H9 (cell line): ENCODE data around the gene CDH1. TPM values are rescaled to one million over a fixed set of nuclear protein-coding genes. Genes with fewer than 3 reads are reported as not detected.

ENCODE experiments used
- DNase-seq: peaks from one replicate; pipeline ENCODE4 v3.0.0-alpha.2; 2017
- H2AFZ ChIP-seq: one replicate; pipeline ENCODE4 v1.6.1; 2013; ENCODE audit warnings: mild to moderate bottlenecking, low read length, control low read depth, moderate library complexity
- H2AK5ac ChIP-seq: 2 replicates; pipeline ENCODE4 v1.6.1; 2013; ENCODE audit warnings: low read length, control low read depth, mixed read lengths; ENCODE audit not compliant: insufficient read length
- H2BK120ac ChIP-seq: one replicate; pipeline ENCODE4 v1.6.1; 2013; ENCODE audit warnings: low read depth, mild to moderate bottlenecking, low read length, control low read depth, inconsistent platforms; ENCODE audit not compliant: poor library complexity, severe bottlenecking
- H2BK12ac ChIP-seq: 2 replicates; pipeline ENCODE4 v1.6.1; 2013; ENCODE audit warnings: low read length, control low read depth, mixed read lengths, low read depth; ENCODE audit not compliant: insufficient read length
- H2BK15ac ChIP-seq: 2 replicates; pipeline ENCODE4 v1.6.1; 2013; ENCODE audit warnings: low read depth, low read length, control low read depth
- H2BK20ac ChIP-seq: one replicate; pipeline ENCODE4 v1.6.1; 2013; ENCODE audit warnings: low read depth, mild to moderate bottlenecking, low read length, control low read depth, inconsistent platforms; ENCODE audit not compliant: poor library complexity, severe bottlenecking
- H2BK5ac ChIP-seq: 2 replicates; pipeline ENCODE4 v1.6.1; 2013; ENCODE audit warnings: low read length, control low read depth, mixed read lengths; ENCODE audit not compliant: insufficient read length
- H3K14ac ChIP-seq: 2 replicates; pipeline ENCODE4 v1.6.1; 2013; ENCODE audit warnings: low read length, control low read depth; ENCODE audit not compliant: insufficient read depth
- H3K18ac ChIP-seq: 2 replicates; pipeline ENCODE4 v1.6.1; 2013; ENCODE audit warnings: low read depth, mild to moderate bottlenecking, mixed read lengths, low read length, control low read depth; ENCODE audit not compliant: insufficient read length
- H3K23ac ChIP-seq: 2 replicates; pipeline ENCODE4 v1.6.1; 2013; ENCODE audit warnings: low read length, control low read depth, mixed read lengths, low read depth; ENCODE audit not compliant: insufficient read length
- H3K23me2 ChIP-seq: 2 replicates; pipeline ENCODE4 v1.6.1; 2013; ENCODE audit warnings: low read depth, mild to moderate bottlenecking, mixed read lengths, low read length, control low read depth; ENCODE audit not compliant: insufficient read length, poor library complexity, severe bottlenecking
- H3K27ac ChIP-seq: 2 replicates; pipeline ENCODE4 v1.5.1; 2013; ENCODE audit warnings: low read length, control low read depth, mixed read lengths, low read depth; ENCODE audit not compliant: insufficient read length
- H3K27me3 ChIP-seq: 2 replicates; pipeline ENCODE4 v1.6.1; 2013; ENCODE audit warnings: low read length, control low read depth, inconsistent platforms; ENCODE audit not compliant: insufficient read depth
- H3K4ac ChIP-seq: 2 replicates; pipeline ENCODE4 v1.6.1; 2013; ENCODE audit warnings: low read depth, mild to moderate bottlenecking, control low read depth, inconsistent platforms, low read length, moderate library complexity
- H3K4me1 ChIP-seq: 2 replicates; pipeline ENCODE4 v1.6.1; 2013; ENCODE audit warnings: low read length, control low read depth, inconsistent platforms; ENCODE audit not compliant: insufficient read depth
- H3K4me2 ChIP-seq: 2 replicates; pipeline ENCODE4 v1.6.1; 2013; ENCODE audit warnings: low read length, control low read depth, mixed read lengths; ENCODE audit not compliant: insufficient read length, insufficient read depth
- H3K56ac ChIP-seq: 2 replicates; pipeline ENCODE4 v1.6.1; 2013; ENCODE audit warnings: low read depth, mild to moderate bottlenecking, mixed read lengths, low read length, control low read depth; ENCODE audit not compliant: insufficient read length
- H3K79me1 ChIP-seq: 2 replicates; pipeline ENCODE4 v1.6.1; 2013; ENCODE audit warnings: low read depth, mild to moderate bottlenecking, moderate library complexity, low read length, control low read depth, inconsistent platforms; ENCODE audit not compliant: insufficient read depth, poor library complexity, severe bottlenecking
- H3K79me2 ChIP-seq: 2 replicates; pipeline ENCODE4 v1.6.1; 2013; ENCODE audit warnings: low read length, control low read depth, inconsistent platforms; ENCODE audit not compliant: insufficient read depth
- H3K9ac ChIP-seq: 2 replicates; pipeline ENCODE4 v1.6.1; 2013; ENCODE audit warnings: low read length, control low read depth, mixed read lengths; ENCODE audit not compliant: insufficient read length; ENCODE audit errors: extremely low read depth
- H3K9me3 ChIP-seq: one replicate; pipeline ENCODE4 v1.6.1; 2013; ENCODE audit warnings: low read depth, low read length, inconsistent platforms; ENCODE audit not compliant: control insufficient read depth
- H3T11ph ChIP-seq: one replicate; pipeline ENCODE4 v1.6.1; 2013; ENCODE audit warnings: mild to moderate bottlenecking, low read length, control low read depth, inconsistent platforms
- H4K20me1 ChIP-seq: one replicate; pipeline ENCODE4 v1.6.1; 2013; ENCODE audit not compliant: control insufficient read depth, insufficient read length, insufficient read depth
- H4K5ac ChIP-seq: 2 replicates; pipeline ENCODE4 v1.6.1; 2013; ENCODE audit warnings: low read depth, mild to moderate bottlenecking, mixed read lengths, low read length, control low read depth; ENCODE audit not compliant: insufficient read length
- H4K8ac ChIP-seq: replicated peaks from 2 replicates; pipeline ENCODE4 v1.6.1; 2013; ENCODE audit warnings: low read length, control low read depth, mixed read lengths, low read depth; ENCODE audit not compliant: insufficient read length
- H4K91ac ChIP-seq: 2 replicates; pipeline ENCODE4 v1.6.1; 2013; ENCODE audit warnings: low read depth, mild to moderate bottlenecking, moderate library complexity, mixed read lengths, low read length, control low read depth; ENCODE audit not compliant: insufficient read length
- H3K27ac Mint-ChIP-seq, 3 experiments: 2 replicates in 2 of 3; 3 replicates in 1 of 3; pipeline ENCODE4 v1.8.0; 2020 to 2021; ENCODE audit warnings: mixed read lengths in 3 of 3, mild to moderate bottlenecking in 1 of 3, moderate library complexity in 1 of 3
- H3K27me3 Mint-ChIP-seq: 2 replicates; pipeline ENCODE4 v1.8.0; 2021; ENCODE audit warnings: low read depth, mild to moderate bottlenecking, moderate library complexity, mixed read lengths
- H3K36me3 Mint-ChIP-seq, 3 experiments: 2 replicates in 2 of 3; 3 replicates in 1 of 3; pipeline ENCODE4 v1.8.0; 2020 to 2021; ENCODE audit warnings: low read depth in 3 of 3, mixed read lengths in 3 of 3; ENCODE audit not compliant: insufficient read depth in 1 of 3
- H3K4me1 Mint-ChIP-seq, 2 experiments: 2 replicates each; pipeline ENCODE4 v1.8.0; 2020; ENCODE audit warnings: mixed read lengths in 2 of 2
- H3K4me3 Mint-ChIP-seq, 2 experiments: 2 replicates in 1 of 2; 3 replicates in 1 of 2; pipeline ENCODE4 v1.8.0; 2020 to 2021; ENCODE audit warnings: mild to moderate bottlenecking in 2 of 2, mixed read lengths in 2 of 2, moderate library complexity in 1 of 2
- H3K9me3 Mint-ChIP-seq, 2 experiments: 2 replicates in 1 of 2; 3 replicates in 1 of 2; pipeline ENCODE4 v1.8.0; 2020; ENCODE audit warnings: mild to moderate bottlenecking in 2 of 2, mixed read lengths in 2 of 2, moderate library complexity in 1 of 2
- WGBS: extraction: QIAGEN DNeasy Blood & Tissue Kit; methylation state at CpG from one replicate; pipeline ENCODE4 v1.1.7; 2013; ENCODE audit warnings: missing lambda C conversion rate, low lambda C conversion rate, mixed read lengths; ENCODE audit not compliant: insufficient read length; ENCODE audit errors: extremely low coverage; 5-methylcytosine and 5-hydroxymethylcytosine counted together
- total RNA-seq: library from RNA; stranded (reverse); gene quantifications from 2 replicates; pipeline ENCODE4 v1.2.1, GENCODE V29; 2021
- TF ChIP-seq, protein P1 (sequence below): fragments of 200-600 bp; sonication (generic); conservative IDR thresholded peaks from 3 replicates; pipeline ENCODE4 v1.8.0; 2021; ENCODE audit warnings: antibody characterized with exemption, mild to moderate bottlenecking

Gene CDH1
- total RNA-seq, 1 experiment from 2014 or later, result 237 TPM

DNA sequence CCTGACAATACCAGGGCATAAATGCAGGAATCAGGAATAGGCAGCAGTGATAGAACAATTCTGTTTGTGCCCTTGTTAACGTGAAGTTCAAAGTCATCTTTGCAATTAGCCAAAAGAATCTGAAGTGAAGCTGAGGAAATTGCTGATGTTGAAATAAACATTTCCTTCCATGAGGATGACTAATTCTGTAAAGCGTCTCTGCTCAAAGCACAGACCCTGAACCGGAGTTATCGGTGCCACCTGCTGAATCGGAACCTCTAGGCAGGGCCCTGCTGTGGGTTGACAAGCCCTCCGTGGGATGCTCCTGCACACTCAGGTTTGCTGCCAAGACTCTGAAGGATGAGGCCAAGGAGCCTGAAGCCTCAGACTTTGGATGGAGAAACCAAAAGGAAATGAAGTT lies 37.0 kb upstream of the CDH1 start:
- no peak overlapping the region for H2BK12ac ChIP-seq
- TF ChIP-seq, protein P1, sequence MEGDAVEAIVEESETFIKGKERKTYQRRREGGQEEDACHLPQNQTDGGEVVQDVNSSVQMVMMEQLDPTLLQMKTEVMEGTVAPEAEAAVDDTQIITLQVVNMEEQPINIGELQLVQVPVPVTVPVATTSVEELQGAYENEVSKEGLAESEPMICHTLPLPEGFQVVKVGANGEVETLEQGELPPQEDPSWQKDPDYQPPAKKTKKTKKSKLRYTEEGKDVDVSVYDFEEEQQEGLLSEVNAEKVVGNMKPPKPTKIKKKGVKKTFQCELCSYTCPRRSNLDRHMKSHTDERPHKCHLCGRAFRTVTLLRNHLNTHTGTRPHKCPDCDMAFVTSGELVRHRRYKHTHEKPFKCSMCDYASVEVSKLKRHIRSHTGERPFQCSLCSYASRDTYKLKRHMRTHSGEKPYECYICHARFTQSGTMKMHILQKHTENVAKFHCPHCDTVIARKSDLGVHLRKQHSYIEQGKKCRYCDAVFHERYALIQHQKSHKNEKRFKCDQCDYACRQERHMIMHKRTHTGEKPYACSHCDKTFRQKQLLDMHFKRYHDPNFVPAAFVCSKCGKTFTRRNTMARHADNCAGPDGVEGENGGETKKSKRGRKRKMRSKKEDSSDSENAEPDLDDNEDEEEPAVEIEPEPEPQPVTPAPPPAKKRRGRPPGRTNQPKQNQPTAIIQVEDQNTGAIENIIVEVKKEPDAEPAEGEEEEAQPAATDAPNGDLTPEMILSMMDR, result no peak
- H3K4ac ChIP-seq, result no peak overlapping the region
- WGBS, result no CpG with 5 or more reads among the region's 6 CpGs
- no peak for DNase-seq
- H2BK120ac ChIP-seq, result no peak overlapping the region
- no peak overlapping the region for H3K14ac ChIP-seq
- no peak overlapping the region for H4K8ac ChIP-seq
- H3K56ac ChIP-seq, result no peak overlapping the region
- H3K23me2 ChIP-seq, result no peaks in the 10 kb centered on the region
- Mint-ChIP-seq H3K9me3 (no peaks in the 10 kb centered on the region), H3K27ac (no peak overlapping the region), H3K4me1 (peaks cover 0 to 2% of the 10 kb centered on the region in 2 experiments; a peak in 1 of 4 replicates), H3K4me3 (no peak overlapping the region), H3K27me3 (no peaks in the 10 kb centered on the region), H3K36me3 (peaks cover 15 to 47% (median 21%) of the 10 kb centered on the region in 3 experiments; a peak in 6 of 7 replicates)
- H3K27me3 ChIP-seq, result no peaks in the 10 kb centered on the region
- H2AFZ ChIP-seq, result no peak overlapping the region
- H3K4me2 ChIP-seq, result no peak overlapping the region
- no peak overlapping the region for H3K27ac ChIP-seq
- no peak overlapping the region for H4K5ac ChIP-seq
- no peaks in the 10 kb centered on the region for H3K79me2 ChIP-seq
- no peak overlapping the region for H2BK5ac ChIP-seq
- H2AK5ac ChIP-seq, result no peak overlapping the region
- no peak overlapping the region for H4K91ac ChIP-seq
- H3K4me1 ChIP-seq, result no peaks in the 10 kb centered on the region
- H4K20me1 ChIP-seq, result no peaks in the 10 kb centered on the region
- H3K18ac ChIP-seq, result no peak overlapping the region
- H3K23ac ChIP-seq, result no peak overlapping the region
- H2BK15ac ChIP-seq, result no peak overlapping the region
- H3T11ph ChIP-seq, result no peak overlapping the region
- H3K79me1 ChIP-seq, result no peaks in the 10 kb centered on the region
- no peak overlapping the region for H2BK20ac ChIP-seq
- H3K9me3 ChIP-seq, result no peaks in the 10 kb centered on the region
- H3K9ac ChIP-seq, result no peak overlapping the region
